Upper lobe of right lung (tissue), 1 donor: Measurements from ENCODE around the gene CTNNA1. TPM values are rescaled to one million over a fixed set of nuclear protein-coding genes. Genes with fewer than 3 reads are reported as not detected.

Source experiments
- ATAC-seq: fragments of 200-7000 bp; cut with Tn5 transposase; one replicate; pipeline ENCODE4 v1.9.1; 2020; ENCODE audit warnings: mild to moderate bottlenecking, moderate library complexity
- DNase-seq: peaks from one replicate; pipeline ENCODE4 v3.0.0-alpha.2; 2020
- H3K27ac ChIP-seq: fragments of 200-600 bp; one replicate; pipeline ENCODE4 v1.8.0; 2022
- H3K27me3 ChIP-seq: fragments of 200-600 bp; one replicate; pipeline ENCODE4 v1.8.0; 2022; ENCODE audit warnings: mild to moderate bottlenecking
- H3K36me3 ChIP-seq: fragments of 200-600 bp; one replicate; pipeline ENCODE4 v1.8.0; 2022
- H3K4me1 ChIP-seq: fragments of 200-600 bp; one replicate; pipeline ENCODE4 v1.8.0; 2022
- H3K4me3 ChIP-seq: fragments of 200-600 bp; one replicate; pipeline ENCODE4 v1.8.0; 2022; ENCODE audit warnings: mild to moderate bottlenecking
- H3K9me3 ChIP-seq: fragments of 200-600 bp; one replicate; pipeline ENCODE4 v1.8.0; 2022
- CTCF ChIP-seq: fragments of 200-600 bp; IDR thresholded peaks from one replicate; pipeline ENCODE4 v1.8.0; 2022; ENCODE audit warnings: antibody characterized with exemption
- intact Hi-C: fragments of 100-400 bp; cut with DNase I; formaldehyde crosslinking; loops from one replicate; pipeline ENCODE4 v1.11.0; 2022
- total RNA-seq: library from RNA; stranded (reverse); fragmentation: NEBNext Ultra II Directional; extraction: Animal tissue kit (Norgen Biotek cat#: 25700); gene quantifications from one replicate; pipeline ENCODE4 v1.2.1, GENCODE V29; 2021
- donor health status: DM: no; HTN: yes; CAD: no; lungs with severe emphysema.

Gene CTNNA1
- total RNA-seq, 1 donor from 2014 or later: 362 TPM

GRCh38 chr5:138951986-138952735 is 198.9 kb downstream of the CTNNA1 start:
- H3K4me3 ChIP-seq: no peak overlapping the region
- no peaks in the 10 kb centered on the region for H3K27me3 ChIP-seq
- ATAC-seq (no peak), DNase-seq (no peak)
- no peak for TF ChIP-seq CTCF
- peaks cover 47% of the 10 kb centered on the region for H3K4me1 ChIP-seq
- no peaks in the 10 kb centered on the region for H3K9me3 ChIP-seq
- H3K36me3 ChIP-seq: peaks cover 4% of the 10 kb centered on the region
- H3K27ac ChIP-seq: peak overlapping the region; percentile 78
- intact Hi-C loops: no loop called here

GRCh38 chr5:138952962-138953361 is 199.7 kb downstream of the CTNNA1 start:
- no peak for TF ChIP-seq CTCF
- intact Hi-C loops: no loop called here
- no peak overlapping the region for H3K4me3 ChIP-seq
- H3K4me1 ChIP-seq: peaks cover 47% of the 10 kb centered on the region
- no peaks in the 10 kb centered on the region for H3K36me3 ChIP-seq
- peak overlapping the region; percentile 78 for H3K27ac ChIP-seq
- peak; percentile 66 for DNase-seq
- ATAC-seq: no peak
- no peaks in the 10 kb centered on the region for H3K27me3 ChIP-seq
- H3K9me3 ChIP-seq: no peaks in the 10 kb centered on the region

GRCh38 chr5:138953387-138954256 is 200.4 kb downstream of the CTNNA1 start:
- intact Hi-C loops: no loop called here
- no peaks in the 10 kb centered on the region for H3K27me3 ChIP-seq
- H3K27ac ChIP-seq: peak overlapping the region; percentile 78
- DNase-seq (peak; percentile 88), ATAC-seq (peak; percentile 92)
- no peaks in the 10 kb centered on the region for H3K36me3 ChIP-seq
- H3K4me3 ChIP-seq: no peak overlapping the region
- no peaks in the 10 kb centered on the region for H3K9me3 ChIP-seq
- H3K4me1 ChIP-seq: peaks cover 47% of the 10 kb centered on the region
- no peak for TF ChIP-seq CTCF

- TF ChIP-seq CTCF: no peak
- Histone ChIP-seq H3K27me3 (no peaks in the 10 kb centered on the region), H3K36me3 (no peaks in the 10 kb centered on the region), H3K4me3 (no peak overlapping the region), H3K27ac (peak overlapping the region; percentile 78), H3K4me1 (peaks cover 47% of the 10 kb centered on the region), H3K9me3 (no peaks in the 10 kb centered on the region)
- ATAC-seq: no peak
- intact Hi-C loops: no loop called here
- no peak for DNase-seq
Observed at GRCh38 chr5:138954257-138955012, 201.2 kb downstream of the CTNNA1 start.

- Histone ChIP-seq H3K4me1 (peaks cover 46% of the 10 kb centered on the region), H3K27me3 (no peaks in the 10 kb centered on the region), H3K36me3 (no peaks in the 10 kb centered on the region), H3K4me3 (no peak overlapping the region), H3K27ac (no peak overlapping the region), H3K9me3 (no peaks in the 10 kb centered on the region)
- no peak for TF ChIP-seq CTCF
- ATAC-seq: no peak
- no peak for DNase-seq
- intact Hi-C loops: no loop called here
Observed at GRCh38 chr5:138955013-138955660, 201.9 kb downstream of the CTNNA1 start.
